ENCODE results near the gene GLOD5. TPM values are rescaled to one million over a fixed set of nuclear protein-coding genes. Genes with fewer than 3 reads are reported as not detected.

Gene GLOD5
- total RNA-seq, 3 donors from 2014 or later: 0.66 TPM; not detected in 2

DNA sequence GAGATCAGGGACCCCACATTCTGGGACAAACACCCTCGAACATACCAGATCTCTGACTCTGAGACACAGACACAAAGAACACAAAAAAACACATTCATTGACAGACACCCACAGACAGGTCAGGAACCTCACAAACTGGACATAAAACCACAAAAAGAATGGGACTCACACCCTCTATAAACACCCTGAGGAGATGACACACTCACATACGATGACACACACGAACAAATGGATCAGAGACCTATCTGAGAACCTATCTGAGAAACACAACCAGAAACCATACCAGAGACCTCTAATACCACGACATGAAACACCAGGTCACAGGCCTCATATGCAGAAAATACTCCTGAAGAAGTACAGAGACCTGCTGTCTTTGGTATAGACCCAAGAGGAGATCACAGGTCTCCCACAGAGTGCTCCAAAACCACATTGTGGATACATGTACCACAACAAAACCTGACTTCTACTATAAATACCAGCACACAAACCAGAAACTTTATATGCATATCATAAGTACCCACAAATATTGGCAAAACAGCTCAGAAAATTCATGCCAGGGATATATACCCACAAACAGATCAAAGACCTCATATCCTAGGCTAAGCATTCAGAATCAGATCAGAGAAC is 45.6 kb upstream of the GLOD5 start:
- Histone ChIP-seq H3K27me3 (peaks cover 0 to 21% of the 10 kb centered on the region in 2 donors), H3K36me3 (no peaks in the 10 kb centered on the region), H3K4me3 (no peak overlapping the region), H3K27ac (no peak overlapping the region), H3K9me3 (no peaks in the 10 kb centered on the region), H3K4me1 (no peaks in the 10 kb centered on the region)
- no peak for DNase-seq (ENCODE audit: low spot score in 2 of 2)
- intact Hi-C loops (cut with DNase I; ENCODE audit: low total_unique reads): no loop called here
- TF ChIP-seq, protein P1, sequence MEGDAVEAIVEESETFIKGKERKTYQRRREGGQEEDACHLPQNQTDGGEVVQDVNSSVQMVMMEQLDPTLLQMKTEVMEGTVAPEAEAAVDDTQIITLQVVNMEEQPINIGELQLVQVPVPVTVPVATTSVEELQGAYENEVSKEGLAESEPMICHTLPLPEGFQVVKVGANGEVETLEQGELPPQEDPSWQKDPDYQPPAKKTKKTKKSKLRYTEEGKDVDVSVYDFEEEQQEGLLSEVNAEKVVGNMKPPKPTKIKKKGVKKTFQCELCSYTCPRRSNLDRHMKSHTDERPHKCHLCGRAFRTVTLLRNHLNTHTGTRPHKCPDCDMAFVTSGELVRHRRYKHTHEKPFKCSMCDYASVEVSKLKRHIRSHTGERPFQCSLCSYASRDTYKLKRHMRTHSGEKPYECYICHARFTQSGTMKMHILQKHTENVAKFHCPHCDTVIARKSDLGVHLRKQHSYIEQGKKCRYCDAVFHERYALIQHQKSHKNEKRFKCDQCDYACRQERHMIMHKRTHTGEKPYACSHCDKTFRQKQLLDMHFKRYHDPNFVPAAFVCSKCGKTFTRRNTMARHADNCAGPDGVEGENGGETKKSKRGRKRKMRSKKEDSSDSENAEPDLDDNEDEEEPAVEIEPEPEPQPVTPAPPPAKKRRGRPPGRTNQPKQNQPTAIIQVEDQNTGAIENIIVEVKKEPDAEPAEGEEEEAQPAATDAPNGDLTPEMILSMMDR (IDR thresholded peaks at IDR 0.05): no peak
- TF ChIP-seq POLR2AphosphoS5 (IDR thresholded peaks at IDR 0.05) (no peak), POLR2A (IDR thresholded peaks at IDR 0.05) (no peak)

DNA sequence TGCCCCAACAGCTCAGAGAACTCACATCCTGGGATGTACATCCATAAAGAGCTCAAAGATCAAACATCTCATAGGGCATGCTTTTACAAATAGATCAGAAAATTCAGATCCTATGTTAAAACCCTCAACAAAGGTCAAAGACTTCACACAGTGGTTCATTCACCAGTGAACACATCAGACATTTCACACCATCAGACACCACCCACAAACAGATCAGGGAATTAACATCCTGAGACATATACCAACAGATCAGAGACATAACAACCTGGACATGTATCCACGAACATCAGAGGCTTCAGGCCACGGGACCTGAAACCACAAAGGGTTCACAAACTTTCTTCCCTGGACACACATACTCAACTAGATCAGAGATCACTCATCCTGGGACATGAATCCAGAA is 41.6 kb upstream of the GLOD5 start:
- Histone ChIP-seq H3K36me3 (no peaks in the 10 kb centered on the region), H3K27me3 (peaks cover 0 to 13% of the 10 kb centered on the region in 2 donors), H3K27ac (no peak overlapping the region), H3K4me3 (no peak overlapping the region), H3K9me3 (no peaks in the 10 kb centered on the region), H3K4me1 (no peaks in the 10 kb centered on the region)
- intact Hi-C loops (cut with DNase I; ENCODE audit: low total_unique reads): no loop called here
- no peak for DNase-seq (ENCODE audit: low spot score in 2 of 2)
- TF ChIP-seq POLR2A (IDR thresholded peaks at IDR 0.05): no peak
- TF ChIP-seq POLR2AphosphoS5 (IDR thresholded peaks at IDR 0.05): no peak
- TF ChIP-seq, protein P1 (IDR thresholded peaks at IDR 0.05): no peak

DNA sequence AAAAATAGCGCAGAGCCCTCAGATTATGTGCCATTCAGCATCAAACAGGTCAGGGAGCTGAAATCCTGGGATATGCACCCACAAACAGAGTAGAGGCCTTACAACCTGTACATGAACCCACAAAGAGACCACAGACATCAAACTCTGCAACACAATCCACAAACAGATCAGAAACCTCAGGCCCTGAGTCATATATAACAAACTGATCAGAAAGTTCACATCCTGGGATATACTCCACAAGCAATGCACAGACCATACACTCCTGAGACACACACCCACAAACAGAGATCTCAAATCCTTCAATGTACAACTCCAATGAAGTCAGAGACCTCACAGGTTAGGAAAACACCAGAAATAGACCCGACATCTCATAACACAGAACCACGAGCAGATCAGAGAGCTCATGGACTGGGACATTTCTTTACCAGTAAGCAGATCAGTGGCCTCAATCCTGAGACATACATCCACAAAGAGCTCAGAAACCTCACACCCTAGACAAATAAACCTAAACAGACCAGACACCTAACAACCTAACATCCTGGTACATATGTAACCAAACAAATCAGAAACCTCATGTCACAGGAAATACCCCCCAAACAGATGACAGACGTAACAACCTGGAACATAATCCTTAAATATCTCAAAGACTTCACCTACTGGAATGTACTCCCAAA is 40.8 kb upstream of the GLOD5 start:
- Histone ChIP-seq H3K4me3 (no peak overlapping the region), H3K9me3 (no peaks in the 10 kb centered on the region), H3K4me1 (no peaks in the 10 kb centered on the region), H3K27ac (no peak overlapping the region), H3K36me3 (no peaks in the 10 kb centered on the region), H3K27me3 (peaks cover 0 to 13% of the 10 kb centered on the region in 2 donors)
- TF ChIP-seq, protein P1 (IDR thresholded peaks at IDR 0.05): no peak
- no peak for TF ChIP-seq POLR2A (IDR thresholded peaks at IDR 0.05)
- TF ChIP-seq POLR2AphosphoS5 (IDR thresholded peaks at IDR 0.05): no peak
- DNase-seq (ENCODE audit: low spot score in 2 of 2): no peak
- intact Hi-C loops (cut with DNase I; ENCODE audit: low total_unique reads): no loop called here

- no peak for DNase-seq (ENCODE audit: low spot score in 2 of 2)
- H3K36me3 ChIP-seq: no peaks in the 10 kb centered on the region
- H3K4me1 ChIP-seq: no peaks in the 10 kb centered on the region
- H3K9me3 ChIP-seq: no peaks in the 10 kb centered on the region
- H3K27ac ChIP-seq: no peak overlapping the region
- no peak overlapping the region for H3K4me3 ChIP-seq
- TF ChIP-seq, protein P1 (IDR thresholded peaks at IDR 0.05): no peak
- no peak for TF ChIP-seq POLR2A (IDR thresholded peaks at IDR 0.05)
- TF ChIP-seq POLR2AphosphoS5 (IDR thresholded peaks at IDR 0.05): no peak
- peaks cover 0 to 13% of the 10 kb centered on the region in 2 donors for H3K27me3 ChIP-seq
- intact Hi-C loops (cut with DNase I; ENCODE audit: low total_unique reads): no loop called here
Observed at GRCh38 chrX:48721916-48722315, 39.6 kb upstream of the GLOD5 start.

- H3K36me3 ChIP-seq: no peaks in the 10 kb centered on the region
- H3K27me3 ChIP-seq: peaks cover 0 to 15% of the 10 kb centered on the region in 2 donors
- TF ChIP-seq POLR2AphosphoS5 (IDR thresholded peaks at IDR 0.05): no peak
- TF ChIP-seq, protein P1 (IDR thresholded peaks at IDR 0.05): no peak
- no peak for TF ChIP-seq POLR2A (IDR thresholded peaks at IDR 0.05)
- DNase-seq (ENCODE audit: low spot score in 2 of 2): no peak
- intact Hi-C loops (cut with DNase I; ENCODE audit: low total_unique reads): no loop called here
- no peak overlapping the region for H3K27ac ChIP-seq
- H3K9me3 ChIP-seq: no peaks in the 10 kb centered on the region
- no peak overlapping the region for H3K4me3 ChIP-seq
- no peaks in the 10 kb centered on the region for H3K4me1 ChIP-seq
Observed at GRCh38 chrX:48726596-48726995, 35.0 kb upstream of the GLOD5 start.
